HCT116 (cell line): ENCODE data around the gene RPL35. TPM values are rescaled to one million over a fixed set of nuclear protein-coding genes. Genes with fewer than 3 reads are reported as not detected.
A peak's percentile ranks its signal among the peaks of the same experiment; 100 is the strongest.

ENCODE experiments used
- ATAC-seq: fragments of 200-7000 bp; cut with Tn5 transposase; 2 replicates; pipeline ENCODE4 v1.9.1; 2020; ENCODE audit warnings: mild to moderate bottlenecking, moderate library complexity
- BruUV-seq: library from RNA; stranded (reverse); fragments of 400-500 nt; replicated peaks from 2 replicates; lab custom pipeline; 2021; lab: Mats Ljungman, UMichigan
- CTCF ChIA-PET: fragments of 300-600 bp; sonication (Branson Sonifier 250); formaldehyde crosslinking; loops from one replicate; lab custom pipeline; 2021; ENCODE audit warnings: antibody characterized with exemption; lab: Charles Lee
- POLR2A ChIA-PET: fragments of 300-600, 350-600 bp; sonication (Branson Sonifier 250); formaldehyde crosslinking; loops from one replicate; lab custom pipeline; 2021; ENCODE audit warnings: antibody characterized with exemption; lab: Charles Lee
- RAD21 ChIA-PET, 2 experiments: fragments of 300-600 bp; sonication (Branson Sonifier 250); formaldehyde crosslinking; loops; one replicate each; lab custom pipeline; 2023; ENCODE audit warnings: low total read pairs in 2 of 2; ENCODE audit not compliant: uncharacterized antibody in 2 of 2, unreplicated experiment in 2 of 2, low non-redundant PET in 1 of 2; lab: Charles Lee
- DNase-seq: peaks from one replicate; pipeline ENCODE4 v3.0.0-alpha.2; 2010; ENCODE audit warnings: low read depth, low spot score
- H2AFZ ChIP-seq: fragments of 200-600 bp; shearing (Covaris generic), sonication (generic); 2 replicates; pipeline ENCODE4 v1.6.1; 2017; ENCODE audit warnings: low read depth, mixed run types, mixed read lengths, antibody characterized with exemption, low read length; ENCODE audit not compliant: poor library complexity, severe bottlenecking
- H3K27ac ChIP-seq: 2 replicates; pipeline ENCODE4 v1.5.1; 2012; ENCODE audit warnings: low read depth, low read length
- H3K27me3 ChIP-seq: fragments of 200-600 bp; sonication (generic); 2 replicates; pipeline ENCODE4 v1.6.1; 2016; ENCODE audit warnings: mixed run types, low read length, mixed read lengths; ENCODE audit not compliant: insufficient read depth
- H3K36me3 ChIP-seq, 2 experiments: fragments of 200-500 bp in 1 of 2; fragments of 200-600 bp in 1 of 2; sonication (Bioruptor generic) in 1 of 2; sonication (generic) in 1 of 2; 2 replicates each; pipeline versions ENCODE4 v1.5.1 to v1.6.1; 2014 to 2016; ENCODE audit warnings: low read length in 2 of 2, inconsistent platforms in 1 of 2, mixed read lengths in 1 of 2, mixed run types in 1 of 2; ENCODE audit not compliant: insufficient read depth in 2 of 2, control insufficient read depth in 1 of 2
- H3K4me1 ChIP-seq, 2 experiments: fragments of 200-600 bp in 1 of 2; sonication (generic) in 1 of 2; 2 replicates each; pipeline versions ENCODE4 v1.5.1 to v1.6.1; 2012 to 2017; ENCODE audit warnings: low read length in 2 of 2, inconsistent platforms in 1 of 2, mild to moderate bottlenecking in 1 of 2, mixed read lengths in 1 of 2, mixed run types in 1 of 2, moderate library complexity in 1 of 2; ENCODE audit not compliant: insufficient read depth in 2 of 2, control insufficient read depth in 1 of 2
- H3K4me2 ChIP-seq: fragments of 200-600 bp; sonication (generic); 2 replicates; pipeline ENCODE4 v1.6.1; 2017; ENCODE audit warnings: mixed run types, low read length, mixed read lengths
- H3K4me3 ChIP-seq, 2 experiments: fragments of 200-600 bp in 1 of 2; sonication (generic) in 1 of 2; replicated peaks in 1 of 2; 2 replicates each; pipeline ENCODE4 v1.5.1; 2011 to 2016; ENCODE audit warnings: low read length in 2 of 2, control low read depth in 1 of 2, low read depth in 1 of 2, mild to moderate bottlenecking in 1 of 2, mixed read lengths in 1 of 2, mixed run types in 1 of 2
- H3K79me2 ChIP-seq: fragments of 200-600 bp; sonication (generic); 2 replicates; pipeline ENCODE4 v1.6.1; 2017; ENCODE audit warnings: mild to moderate bottlenecking, mixed run types, low read length, moderate library complexity, mixed read lengths; ENCODE audit not compliant: insufficient read depth
- H3K9ac ChIP-seq: fragments of 200-600 bp; sonication (generic); 2 replicates; pipeline ENCODE4 v1.6.1; 2016; ENCODE audit warnings: low read length, mixed read lengths
- H3K9me2 ChIP-seq: fragments of 200-600 bp; sonication (generic), shearing (Covaris generic); 2 replicates; pipeline ENCODE4 v1.6.1; 2017; ENCODE audit warnings: mixed run types, mild to moderate bottlenecking, moderate library complexity; ENCODE audit not compliant: insufficient read depth
- H3K9me3 ChIP-seq, 2 experiments: fragments of 200-500 bp in 1 of 2; fragments of 200-600 bp in 1 of 2; sonication (Bioruptor generic) in 1 of 2; sonication (generic) in 1 of 2; 2 replicates each; pipeline ENCODE4 v1.6.1; 2014 to 2017; ENCODE audit warnings: low read length in 2 of 2, mixed read lengths in 2 of 2, inconsistent platforms in 1 of 2, low read depth in 1 of 2, mild to moderate bottlenecking in 1 of 2, mixed run types in 1 of 2, moderate library complexity in 1 of 2; ENCODE audit not compliant: control insufficient read depth in 1 of 2, insufficient read depth in 1 of 2
- H4K20me1 ChIP-seq: fragments of 200-600 bp; sonication (generic), shearing (Covaris generic); 2 replicates; pipeline ENCODE4 v1.6.1; 2017; ENCODE audit warnings: mixed run types, mild to moderate bottlenecking, moderate library complexity; ENCODE audit not compliant: insufficient read depth
- ATF3 ChIP-seq: IDR thresholded peaks from 2 replicates; pipeline ENCODE4 v1.6.1; 2012
- CTCF ChIP-seq, 3 experiments: fragments of 200-600 bp in 1 of 3; sonication (generic) in 1 of 3; IDR thresholded peaks in 2 of 3; conservative IDR thresholded peaks in 1 of 3; 2 replicates each; pipeline ENCODE4 v1.5.1; 2012 to 2017; ENCODE audit warnings: low read depth in 2 of 3, low read length in 2 of 3, antibody characterized with exemption in 1 of 3, borderline replicate concordance in 1 of 3, control low read depth in 1 of 3, mild to moderate bottlenecking in 1 of 3, mixed read lengths in 1 of 3, mixed run types in 1 of 3, moderate library complexity in 1 of 3; ENCODE audit not compliant: insufficient read depth in 1 of 3
- EGR1 ChIP-seq: IDR thresholded peaks from 2 replicates; pipeline ENCODE4 v1.6.1; 2012; ENCODE audit warnings: low read depth
- EZH2 ChIP-seq: fragments of 200-600 bp; sonication (generic); IDR thresholded peaks from 2 replicates; pipeline ENCODE4 v1.6.1; 2017; ENCODE audit warnings: antibody characterized with exemption, mixed run types
- EZH2phosphoT487 ChIP-seq: fragments of 200-600 bp; IDR thresholded peaks from 2 replicates; pipeline ENCODE4 v1.6.1; 2018; ENCODE audit warnings: antibody characterized with exemption, borderline replicate concordance
- FOSL1 ChIP-seq: IDR thresholded peaks from 2 replicates; pipeline ENCODE4 v1.6.1; 2012; ENCODE audit warnings: low read depth
- JUND ChIP-seq: IDR thresholded peaks from 2 replicates; pipeline ENCODE4 v1.6.1; 2012
- MAX ChIP-seq: IDR thresholded peaks from 2 replicates; pipeline ENCODE4 v1.6.1; 2012
- POLR2A ChIP-seq: IDR thresholded peaks from 2 replicates; pipeline ENCODE4 v1.7.0; 2011; ENCODE audit warnings: borderline replicate concordance; ENCODE audit not compliant: insufficient read depth, insufficient read length; ENCODE audit errors: extremely low read depth
- RAD21 ChIP-seq: IDR thresholded peaks from 2 replicates; pipeline ENCODE4 v1.6.1; 2012; ENCODE audit warnings: low read depth, mild to moderate bottlenecking
- SRF ChIP-seq: IDR thresholded peaks from 2 replicates; pipeline ENCODE4 v1.6.1; 2012; ENCODE audit warnings: low read depth
- intact Hi-C: fragments of 100-400 bp; cut with micrococcal nuclease; formaldehyde crosslinking; loops from 2 replicates; pipeline ENCODE4 v1.10.0; 2022
- total RNA-seq: library from RNA; stranded (reverse); gene quantifications from one replicate; pipeline ENCODE4 v1.2.1, GENCODE V29; 2021; ENCODE audit not compliant: unreplicated experiment

The RPL35 gene
- total RNA-seq, 1 experiment from 2014 or later: 1,754 TPM

GRCh38 chr9:124813501-124814163 lies 48.1 kb downstream of the RPL35 start:
- H4K20me1 ChIP-seq: no peaks in the 10 kb centered on the region
- ChIA-PET POLR2A (interaction anchor here (1.7 kb wide), 1 partner anchor 19 kb away, joined by 5 read pairs; no protein-coding TSS in a partner anchor), CTCF (interaction anchor here (1.0 to 2.6 kb wide), 4 partner anchors 19 to 41 kb away, joined by 3 to 15 read pairs (median 7); partner anchors contain the start of gene WDR38), RAD21 (no interaction called here)
- H3K9me2 ChIP-seq: no peaks in the 10 kb centered on the region
- no peaks in the 10 kb centered on the region for H3K9me3 ChIP-seq
- ATAC-seq (no peak), DNase-seq (no peak)
- H3K4me3 ChIP-seq: no peak overlapping the region
- peak overlapping the region; percentile 91; the same call in 1 of the 2 replicates for H3K27ac ChIP-seq
- intact Hi-C loops: loop anchor here (2.0 kb wide), 1 partner anchor 39 kb away; the partner anchor contains the start of gene WDR38
- peak overlapping the region; percentile 98 for H3K4me2 ChIP-seq
- no peak overlapping the region for H2AFZ ChIP-seq
- peak overlapping the region; percentile 75; the same call in 1 of the 2 replicates for H3K9ac ChIP-seq
- no peaks in the 10 kb centered on the region for H3K79me2 ChIP-seq
- no peaks in the 10 kb centered on the region for H3K36me3 ChIP-seq
- no peak for TF ChIP-seq POLR2A
- TF ChIP-seq JUND: no peak
- no peak for TF ChIP-seq RAD21
- TF ChIP-seq CTCF (IDR thresholded peaks at IDR 0.05 in 2 of 3, conservative IDR thresholded peaks at IDR 0.05 in 1 of 3; ENCODE audit: borderline replicate concordance in 1 of 3, insufficient read depth in 1 of 3, low read depth in 2 of 3, low read length in 2 of 3): no peak
- TF ChIP-seq FOSL1: no peak
- no peak for TF ChIP-seq SRF
- no peak for TF ChIP-seq EZH2
- no peak for TF ChIP-seq ATF3
- no peak for TF ChIP-seq MAX
- no peak for TF ChIP-seq EGR1
- TF ChIP-seq EZH2phosphoT487: no peak
- peaks cover 53 to 71% of the 10 kb centered on the region in 2 experiments for H3K4me1 ChIP-seq
- no peaks in the 10 kb centered on the region for H3K27me3 ChIP-seq
- no TSS peak for BruUV-seq
